ENCODE measurements around the gene MMEL1.

The MMEL1 gene

DNA sequence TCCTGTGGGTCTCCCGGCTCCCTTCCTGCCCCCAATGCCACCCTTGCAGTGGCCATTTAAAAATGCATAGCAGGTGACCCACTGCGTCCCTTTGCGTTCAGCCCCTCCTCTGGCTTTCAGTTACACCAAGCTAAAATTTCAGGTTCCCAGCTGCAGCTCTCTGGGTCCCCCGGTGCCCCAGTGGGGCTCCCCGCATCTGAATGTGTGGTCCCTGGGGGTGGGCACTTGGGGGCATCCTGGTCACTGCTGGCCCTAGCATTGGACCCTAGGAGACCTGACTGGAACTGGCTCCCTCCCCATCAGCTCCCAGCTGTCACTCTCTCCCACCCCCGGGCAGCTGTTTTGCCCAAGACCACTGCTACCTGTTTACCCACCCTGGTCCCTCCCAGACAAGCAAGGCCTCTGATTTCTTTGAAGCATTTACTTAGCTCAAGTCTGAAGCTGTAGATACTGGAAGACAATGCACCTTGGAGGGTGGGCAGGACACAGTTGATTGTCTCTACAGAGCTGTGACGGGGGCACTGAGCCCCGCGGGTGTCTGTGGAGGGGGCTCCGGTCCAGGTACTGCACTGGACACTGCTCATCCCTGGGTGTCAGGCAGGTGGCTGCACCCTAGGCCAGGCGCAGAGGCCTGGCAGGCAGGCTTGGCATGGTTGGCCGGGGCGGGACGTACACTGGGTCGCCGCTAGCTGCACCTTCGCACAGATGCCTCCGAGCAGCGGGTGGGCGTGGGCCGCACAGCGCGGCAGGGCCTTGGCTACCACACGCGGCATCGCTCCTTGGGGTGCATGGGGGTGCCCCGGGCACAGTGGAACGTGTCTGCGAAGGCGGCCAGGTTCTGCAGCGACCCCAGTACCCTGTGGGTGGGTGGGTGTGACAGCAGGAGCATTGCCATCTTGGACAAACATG, 42.3 kb downstream of the MMEL1 start:
- no peak for DNase-seq (ENCODE audit: low read depth)

DNA sequence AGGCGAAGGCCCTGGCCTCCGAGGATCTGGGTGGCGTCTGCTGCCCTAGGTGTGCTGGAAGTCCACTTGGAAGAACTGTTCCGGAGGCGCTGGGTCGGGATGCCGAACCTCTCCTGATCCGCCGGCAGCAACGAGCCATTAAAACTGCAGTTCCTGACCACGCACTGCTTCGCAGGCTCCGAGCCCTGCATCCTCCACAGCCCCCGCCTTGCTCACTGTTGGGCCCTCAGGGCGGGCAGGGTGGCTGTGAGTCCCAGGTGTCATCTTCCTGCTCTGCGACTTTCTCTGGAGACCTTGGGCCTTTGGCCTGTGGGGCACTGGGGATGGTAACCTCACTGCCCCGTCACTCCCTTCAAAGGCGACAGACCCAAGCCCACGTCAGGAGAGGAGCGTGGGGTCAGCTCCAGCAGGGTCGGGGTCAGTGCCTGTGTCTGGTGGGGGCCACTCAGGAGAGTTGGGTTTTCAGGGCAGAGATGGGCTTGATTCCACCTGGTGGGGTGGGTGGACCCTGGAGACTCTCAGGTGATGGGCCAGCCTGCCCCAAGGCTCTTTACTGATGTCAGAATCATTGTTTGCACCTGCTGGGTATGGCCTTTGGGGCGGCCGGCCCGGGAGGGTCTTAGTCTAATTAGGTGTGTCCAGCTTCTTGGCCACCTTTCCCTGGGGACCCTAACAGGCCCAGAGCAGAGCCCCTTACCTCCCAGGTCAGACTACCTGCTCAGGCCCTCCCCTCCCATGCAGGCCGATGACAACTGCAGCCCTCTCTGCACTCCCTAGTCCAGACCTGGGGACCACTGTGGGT, 43.2 kb downstream of the MMEL1 start:
- no peak for DNase-seq (ENCODE audit: low read depth)

GRCh38 chr1:2588661-2589430, 44.0 kb downstream of the MMEL1 start:
- DNase-seq (ENCODE audit: low read depth): no peak

DNA sequence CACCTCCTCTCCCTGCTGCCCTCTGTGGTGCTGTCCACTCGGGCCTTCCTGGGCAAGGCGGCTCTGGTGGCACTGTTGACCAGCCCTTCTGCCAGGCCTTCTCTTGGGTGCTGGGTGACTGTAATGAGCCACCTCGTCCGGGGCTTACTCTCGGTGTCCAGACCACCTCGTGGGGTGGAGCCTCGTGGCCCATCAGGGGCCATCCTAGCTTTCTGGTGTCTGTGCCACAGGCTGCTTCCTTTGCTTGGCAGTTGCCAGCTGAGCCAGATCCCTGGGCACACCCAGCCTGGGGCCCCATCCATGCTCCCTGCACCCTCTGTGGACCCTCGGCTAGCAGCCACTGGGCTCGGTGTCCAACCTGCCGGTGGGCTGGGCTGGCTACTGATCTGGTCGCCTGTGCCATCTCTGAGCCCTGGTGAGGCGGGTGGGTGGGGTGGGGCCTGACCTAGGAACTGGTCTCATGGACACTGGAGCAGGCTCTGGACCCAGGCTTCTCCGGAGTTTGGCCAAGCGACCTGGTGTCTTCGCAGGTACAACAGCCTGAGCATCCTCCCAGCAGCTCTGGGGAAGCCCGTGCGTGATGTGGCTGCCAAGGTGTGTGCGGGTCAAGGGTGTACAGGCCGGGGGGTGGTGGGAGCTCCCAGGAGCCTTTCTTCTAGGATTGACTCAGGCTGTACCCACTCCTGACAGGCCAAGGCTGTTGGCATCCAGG, 44.8 kb downstream of the MMEL1 start:
- DNase-seq (ENCODE audit: low read depth): no peak

DNA sequence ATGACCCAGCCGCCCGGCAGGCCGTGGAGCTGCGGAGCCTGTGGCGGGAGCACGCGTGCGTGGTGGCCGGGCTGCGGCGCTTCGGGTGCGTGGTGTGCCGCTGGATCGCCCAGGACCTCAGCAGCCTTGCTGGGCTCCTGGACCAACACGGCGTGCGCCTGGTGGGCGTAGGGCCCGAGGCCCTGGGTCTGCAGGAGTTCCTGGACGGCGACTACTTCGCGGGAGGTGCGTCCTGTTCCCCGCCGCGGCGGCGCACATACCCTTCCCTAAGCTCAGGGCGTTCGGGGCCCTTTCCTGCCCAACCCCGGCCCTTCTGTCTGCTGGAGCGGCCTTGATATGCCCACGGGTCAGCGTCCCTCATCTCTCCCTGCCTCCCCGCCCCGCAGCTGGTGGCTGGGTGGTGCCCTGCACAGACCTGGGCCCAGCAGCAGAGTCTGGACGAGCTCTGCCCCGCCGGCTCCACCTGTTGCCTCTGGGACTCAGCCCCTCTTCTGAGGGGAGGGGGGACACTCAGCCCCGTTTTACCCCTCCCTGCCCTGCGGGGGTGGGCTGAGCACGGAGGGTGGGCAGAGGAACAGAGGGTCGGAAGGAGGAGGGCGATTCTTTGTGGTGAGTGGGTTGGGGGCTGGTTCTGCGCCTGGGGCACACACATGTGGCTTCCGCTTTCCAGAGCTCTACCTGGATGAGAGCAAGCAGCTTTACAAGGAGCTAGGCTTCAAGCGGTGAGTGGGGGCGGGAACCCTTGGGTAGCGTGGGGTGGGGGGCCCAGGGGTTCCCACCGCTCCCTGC, 45.6 kb downstream of the MMEL1 start:
- DNase-seq (ENCODE audit: low read depth): no peak

- peak; percentile 95 for DNase-seq (ENCODE audit: low read depth)
Measured at GRCh38 chr1:2586154-2587070, 46.4 kb downstream of the MMEL1 start, which contains the start of gene PRXL2B. PRXL2B (plus strand) TSS chr1:2586777; CDS start chr1:2586886, 109 bp downstream.

DNA sequence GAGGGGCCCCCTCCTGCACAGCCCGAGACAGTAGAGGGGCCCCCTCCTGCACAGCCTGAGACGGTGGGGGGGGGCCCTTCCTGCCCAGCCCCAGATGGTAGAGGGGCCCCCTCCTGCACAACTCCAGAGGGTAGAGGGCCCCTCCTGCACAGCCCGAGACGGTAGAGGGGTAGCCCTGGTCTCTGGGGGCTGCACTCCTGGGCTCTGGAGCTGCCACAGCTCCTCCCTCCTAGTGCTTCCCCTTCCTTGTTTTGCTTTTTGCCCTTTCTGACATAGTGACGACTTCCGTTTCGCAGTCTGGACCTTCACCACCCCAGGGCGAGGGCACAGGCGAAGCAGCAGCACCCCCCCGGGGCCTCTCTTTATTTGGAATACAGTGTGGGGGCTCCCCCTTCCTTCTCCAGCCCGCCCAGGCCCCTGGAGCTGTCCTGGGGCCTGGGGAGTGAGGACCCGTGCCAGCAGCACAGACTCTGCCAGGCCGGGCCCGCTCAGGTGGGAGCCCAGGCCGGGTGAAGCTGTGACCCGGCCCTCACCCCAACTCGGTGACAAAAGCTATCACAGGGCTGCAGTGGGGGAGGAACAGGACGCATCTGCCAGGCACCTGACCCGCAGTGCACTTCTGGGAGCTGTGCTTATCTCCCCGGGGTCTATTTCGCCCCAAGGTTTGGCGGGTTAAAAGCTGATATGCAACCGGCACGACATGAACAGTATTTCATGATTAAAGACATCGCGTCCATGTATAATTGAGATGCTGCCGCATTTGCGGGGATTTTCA, 47.3 kb downstream of the MMEL1 start:
- DNase-seq (ENCODE audit: low read depth): peak; percentile 59

DNA sequence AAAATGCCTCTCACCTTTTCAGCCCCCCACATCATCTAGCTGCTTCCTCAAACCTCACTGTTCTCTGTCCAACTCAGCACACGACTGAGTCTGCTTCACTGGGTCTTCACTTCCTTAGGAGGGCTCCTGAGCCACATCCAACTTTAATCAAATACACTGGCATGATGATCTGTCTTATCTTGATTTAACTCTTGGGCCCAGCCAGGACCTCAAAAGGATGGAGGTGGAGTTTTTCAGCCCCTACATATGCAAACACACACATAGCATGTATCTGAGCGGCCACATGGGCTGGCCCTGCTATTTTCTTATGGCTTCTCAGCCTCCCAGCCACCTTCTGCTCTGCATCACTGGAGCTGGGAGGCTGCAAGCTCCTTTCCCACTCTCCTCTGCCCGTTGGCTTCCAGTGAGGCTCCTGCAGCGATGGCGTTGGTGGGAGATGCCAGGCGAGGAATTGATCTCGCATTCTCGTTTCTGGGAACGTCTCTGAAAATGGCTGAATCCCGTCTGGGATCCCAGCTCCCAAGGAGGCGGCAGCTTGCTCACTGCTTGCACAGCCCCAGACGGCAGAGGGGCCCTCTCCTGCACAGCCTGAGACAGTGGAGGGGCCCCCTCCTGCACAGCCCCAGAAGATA, 48.0 kb downstream of the MMEL1 start:
- no peak for DNase-seq (ENCODE audit: low read depth)

GRCh38 chr1:2583871-2584351, 48.9 kb downstream of the MMEL1 start:
- peak; percentile 54 for DNase-seq (ENCODE audit: low read depth)

DNA sequence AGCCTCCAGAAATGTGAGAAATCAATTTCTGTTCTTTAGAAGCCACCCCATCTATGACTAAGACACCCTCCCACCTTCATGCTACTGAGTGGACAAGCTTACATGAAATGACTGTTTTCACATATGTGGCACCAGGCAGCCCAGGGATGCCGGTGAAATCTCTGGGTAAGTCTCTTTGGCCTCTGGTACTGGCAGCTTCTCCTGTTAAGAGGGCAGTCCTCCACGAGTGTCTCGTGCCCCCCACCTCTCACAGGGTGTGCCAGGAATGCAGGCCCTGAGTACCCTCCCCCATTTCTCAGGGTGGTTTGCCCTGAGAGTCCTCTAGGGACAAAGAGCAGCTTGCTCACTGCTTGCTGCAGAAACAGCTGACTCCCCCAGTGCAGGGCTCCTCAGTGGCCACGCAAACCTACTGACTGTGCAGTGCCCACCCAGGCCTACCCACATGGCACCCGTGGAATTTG, 49.5 kb downstream of the MMEL1 start:
- no peak for DNase-seq (ENCODE audit: low read depth)

DNA sequence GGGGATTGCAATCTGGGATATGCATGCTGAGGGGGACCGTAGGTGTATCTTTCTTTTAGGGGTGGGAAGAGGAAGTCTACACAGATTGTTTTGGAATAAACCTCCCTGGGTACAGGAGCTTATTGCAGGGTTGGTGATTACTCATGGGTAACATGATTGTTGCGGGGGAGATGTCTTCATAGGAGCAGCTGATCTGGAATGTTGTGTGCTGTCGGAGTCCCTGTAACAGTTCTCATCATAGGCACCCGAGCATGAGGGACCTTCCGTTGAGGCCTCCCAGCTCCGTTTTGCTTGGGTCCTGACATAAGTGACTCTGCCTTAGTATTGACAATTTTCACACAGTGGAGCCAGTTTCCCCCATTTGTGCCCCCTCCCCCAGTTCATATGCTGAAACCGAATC, 50.4 kb downstream of the MMEL1 start:
- no peak for DNase-seq (ENCODE audit: low read depth)

DNA sequence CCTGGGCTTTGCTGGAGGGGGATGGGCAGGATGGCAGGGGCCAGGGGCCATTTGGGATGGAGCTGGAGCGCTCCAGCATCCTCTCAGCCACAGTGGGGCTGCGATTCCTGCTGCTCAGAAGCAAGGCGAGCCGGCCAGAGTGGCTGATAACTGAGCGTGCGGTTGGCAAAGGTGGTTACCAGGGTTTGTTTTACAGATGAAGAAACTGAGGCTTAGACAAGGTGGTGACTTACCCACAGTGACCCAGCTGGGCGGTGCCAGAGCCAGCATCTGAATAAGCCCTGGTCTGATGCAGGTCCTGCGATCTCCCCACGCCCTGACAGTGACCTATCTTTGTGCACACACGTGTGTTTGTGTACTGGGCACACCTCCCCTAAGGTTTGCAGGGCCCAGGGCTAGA, 52.1 kb downstream of the MMEL1 start:
- no peak for DNase-seq (ENCODE audit: low read depth)

- no peak for DNase-seq (ENCODE audit: low read depth)
Measured at GRCh38 chr1:2578758-2579118, 54.1 kb downstream of the MMEL1 start.

DNA sequence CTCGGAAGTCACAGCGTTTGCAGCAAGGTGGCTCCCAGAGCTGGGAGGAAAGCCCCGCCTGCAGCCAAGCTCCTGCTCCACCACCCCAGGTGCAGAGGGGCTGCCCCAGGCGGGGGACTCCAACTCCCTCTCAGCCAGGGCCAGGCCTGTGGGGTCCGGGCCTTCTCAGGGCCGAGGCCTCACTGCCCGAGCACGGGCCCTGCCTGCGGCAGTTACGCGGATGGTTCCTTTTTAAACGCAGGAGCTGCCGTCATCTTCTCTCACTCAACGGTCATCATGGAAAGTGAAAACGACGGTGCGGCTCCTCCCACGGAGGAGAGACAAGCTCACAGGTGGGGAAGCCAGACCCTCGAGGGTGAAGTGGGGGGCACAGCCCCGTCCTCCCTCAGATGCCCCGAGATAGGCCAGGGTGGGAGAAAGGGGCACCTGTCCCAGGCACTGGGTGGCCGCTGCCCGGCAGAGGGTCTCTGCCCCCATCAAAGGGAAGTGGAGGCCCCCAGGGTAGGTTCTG, 55.2 kb downstream of the MMEL1 start:
- peak; percentile 46 for DNase-seq (ENCODE audit: low read depth)

- DNase-seq (ENCODE audit: low read depth): no peak
Measured at GRCh38 chr1:2575801-2576663, 56.8 kb downstream of the MMEL1 start.

DNA sequence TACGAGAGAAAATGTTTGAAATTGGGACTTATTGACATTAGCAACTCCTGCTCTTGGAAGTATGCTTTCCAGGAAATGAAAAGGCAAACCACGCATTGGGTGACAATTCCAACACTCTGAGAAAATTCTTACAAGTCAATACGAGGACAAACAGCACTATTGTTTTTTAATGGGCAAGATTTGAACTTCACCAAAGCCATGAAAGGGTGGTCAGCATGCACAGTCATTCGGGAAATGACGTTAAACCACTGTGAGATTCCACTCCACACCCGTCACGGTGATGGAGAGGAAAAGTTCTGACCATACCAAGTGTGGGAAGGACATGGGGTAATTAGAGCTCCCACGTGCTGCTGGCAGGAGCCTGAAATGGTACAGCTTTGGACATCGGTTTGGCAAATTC, 58.5 kb downstream of the MMEL1 start:
- no peak for DNase-seq (ENCODE audit: low read depth)

Data from T follicular helper cell (primary cell).